ENCODE results near the gene BCORL1. TPM values are rescaled to one million over a fixed set of nuclear protein-coding genes. Genes with fewer than 3 reads are reported as not detected.

Gene BCORL1
- total RNA-seq, 1 donor from 2014 or later, result 22.3 TPM

DNA sequence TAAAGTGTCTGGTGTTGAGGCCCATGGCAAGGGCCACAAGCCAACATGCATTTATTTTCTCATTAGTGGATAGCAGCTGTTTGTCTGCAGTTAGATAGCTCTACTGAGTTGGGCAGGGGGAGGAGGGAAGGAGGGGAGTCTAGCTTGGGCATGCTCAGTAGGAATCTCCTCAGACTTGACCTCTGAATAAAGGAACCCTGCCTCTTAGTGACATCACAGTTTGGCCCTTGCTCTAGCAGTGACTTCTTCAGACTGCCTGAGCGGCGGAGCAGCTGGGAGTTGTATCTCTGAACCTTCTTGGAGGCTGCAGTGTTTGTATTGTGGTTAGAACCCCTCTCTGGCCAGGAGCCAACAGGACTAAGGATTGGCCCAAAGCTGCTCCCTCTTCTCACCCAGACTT, 57.4 kb downstream of the BCORL1 start:
- Histone ChIP-seq H3K4me3 (ENCODE audit: insufficient read depth, low read depth, low read length) (no peak overlapping the region), H3K36me3 (ENCODE audit: insufficient read depth, low read length) (no peaks in the 10 kb centered on the region), H3K4me2 (ENCODE audit: low read length) (no peak overlapping the region), H3K9ac (ENCODE audit: low read length) (no peak overlapping the region), H3K27me3 (ENCODE audit: insufficient read depth, low read length) (no peaks in the 10 kb centered on the region), H3K79me2 (ENCODE audit: insufficient read depth, low read length) (no peaks in the 10 kb centered on the region), H2AFZ (ENCODE audit: low read depth, low read length) (no peak overlapping the region), H3K27ac (ENCODE audit: low read depth, low read length) (no peak overlapping the region), H4K20me1 (ENCODE audit: insufficient read depth, low read length) (no peaks in the 10 kb centered on the region), H3K9me3 (ENCODE audit: insufficient read depth, low read depth, low read length) (no peaks in the 10 kb centered on the region), H3K4me1 (ENCODE audit: insufficient read depth, low read length) (no peaks in the 10 kb centered on the region)
- FAIRE-seq, result no peak
- H3K9me3 Mint-ChIP-seq (ENCODE audit: unreplicated experiment), result no peaks in the 10 kb centered on the region
- no peak for DNase-seq (ENCODE audit: low read depth)
- no peaks in the 10 kb centered on the region for H3K27me3 Mint-ChIP-seq (ENCODE audit: low read depth, unreplicated experiment)
- H3K36me3 Mint-ChIP-seq (ENCODE audit: low read depth, unreplicated experiment), result peaks cover 10% of the 10 kb centered on the region
- TF ChIP-seq EZH2 (IDR thresholded peaks at IDR 0.05; ENCODE audit: insufficient read depth, low read length), result no peak
- TF ChIP-seq, protein P1, sequence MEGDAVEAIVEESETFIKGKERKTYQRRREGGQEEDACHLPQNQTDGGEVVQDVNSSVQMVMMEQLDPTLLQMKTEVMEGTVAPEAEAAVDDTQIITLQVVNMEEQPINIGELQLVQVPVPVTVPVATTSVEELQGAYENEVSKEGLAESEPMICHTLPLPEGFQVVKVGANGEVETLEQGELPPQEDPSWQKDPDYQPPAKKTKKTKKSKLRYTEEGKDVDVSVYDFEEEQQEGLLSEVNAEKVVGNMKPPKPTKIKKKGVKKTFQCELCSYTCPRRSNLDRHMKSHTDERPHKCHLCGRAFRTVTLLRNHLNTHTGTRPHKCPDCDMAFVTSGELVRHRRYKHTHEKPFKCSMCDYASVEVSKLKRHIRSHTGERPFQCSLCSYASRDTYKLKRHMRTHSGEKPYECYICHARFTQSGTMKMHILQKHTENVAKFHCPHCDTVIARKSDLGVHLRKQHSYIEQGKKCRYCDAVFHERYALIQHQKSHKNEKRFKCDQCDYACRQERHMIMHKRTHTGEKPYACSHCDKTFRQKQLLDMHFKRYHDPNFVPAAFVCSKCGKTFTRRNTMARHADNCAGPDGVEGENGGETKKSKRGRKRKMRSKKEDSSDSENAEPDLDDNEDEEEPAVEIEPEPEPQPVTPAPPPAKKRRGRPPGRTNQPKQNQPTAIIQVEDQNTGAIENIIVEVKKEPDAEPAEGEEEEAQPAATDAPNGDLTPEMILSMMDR (IDR thresholded peaks at IDR 0.05; ENCODE audit: insufficient read depth, low read depth, low read length), result no peak
- no peak overlapping the region for H3K27ac Mint-ChIP-seq (ENCODE audit: unreplicated experiment)
- H3K4me1 Mint-ChIP-seq (ENCODE audit: low read depth, unreplicated experiment), result no peaks in the 10 kb centered on the region
- H3K4me3 Mint-ChIP-seq (ENCODE audit: unreplicated experiment), result no peak overlapping the region

- FAIRE-seq (no peak), DNase-seq (ENCODE audit: low read depth) (no peak)
- Mint-ChIP-seq H3K4me3 (ENCODE audit: unreplicated experiment) (peak overlapping the region; percentile 11), H3K36me3 (ENCODE audit: low read depth, unreplicated experiment) (peaks cover 5% of the 10 kb centered on the region), H3K4me1 (ENCODE audit: low read depth, unreplicated experiment) (peaks cover 2% of the 10 kb centered on the region), H3K9me3 (ENCODE audit: unreplicated experiment) (peaks cover 3% of the 10 kb centered on the region), H3K27ac (ENCODE audit: unreplicated experiment) (no peak overlapping the region), H3K27me3 (ENCODE audit: low read depth, unreplicated experiment) (no peaks in the 10 kb centered on the region)
- no peak for TF ChIP-seq EZH2 (IDR thresholded peaks at IDR 0.05; ENCODE audit: insufficient read depth, low read length)
- TF ChIP-seq, protein P1 (IDR thresholded peaks at IDR 0.05; ENCODE audit: insufficient read depth, low read depth, low read length), result no peak
- Histone ChIP-seq H3K9ac (ENCODE audit: low read length) (no peak overlapping the region), H2AFZ (ENCODE audit: low read depth, low read length) (no peak overlapping the region), H3K9me3 (ENCODE audit: insufficient read depth, low read depth, low read length) (no peaks in the 10 kb centered on the region), H3K27ac (ENCODE audit: low read depth, low read length) (no peak overlapping the region), H4K20me1 (ENCODE audit: insufficient read depth, low read length) (no peaks in the 10 kb centered on the region), H3K79me2 (ENCODE audit: insufficient read depth, low read length) (no peaks in the 10 kb centered on the region), H3K4me3 (ENCODE audit: insufficient read depth, low read depth, low read length) (no peak overlapping the region), H3K27me3 (ENCODE audit: insufficient read depth, low read length) (no peaks in the 10 kb centered on the region), H3K4me1 (ENCODE audit: insufficient read depth, low read length) (no peaks in the 10 kb centered on the region), H3K36me3 (ENCODE audit: insufficient read depth, low read length) (no peaks in the 10 kb centered on the region), H3K4me2 (ENCODE audit: low read length) (no peak overlapping the region)
Observed at GRCh38 chrX:130047416-130047815, 65.0 kb downstream of the BCORL1 start.

- FAIRE-seq (peak; percentile 20), DNase-seq (ENCODE audit: low read depth) (no peak)
- H2AFZ ChIP-seq (ENCODE audit: low read depth, low read length), result no peak overlapping the region
- H3K4me3 Mint-ChIP-seq (ENCODE audit: unreplicated experiment), result no peak overlapping the region
- H3K9me3 Mint-ChIP-seq (ENCODE audit: unreplicated experiment), result peaks cover 3% of the 10 kb centered on the region
- no peaks in the 10 kb centered on the region for H3K4me1 ChIP-seq (ENCODE audit: insufficient read depth, low read length)
- no peaks in the 10 kb centered on the region for H3K27me3 ChIP-seq (ENCODE audit: insufficient read depth, low read length)
- no peak overlapping the region for H3K4me2 ChIP-seq (ENCODE audit: low read length)
- no peak overlapping the region for H3K4me3 ChIP-seq (ENCODE audit: insufficient read depth, low read depth, low read length)
- no peaks in the 10 kb centered on the region for H3K79me2 ChIP-seq (ENCODE audit: insufficient read depth, low read length)
- peaks cover 5% of the 10 kb centered on the region for H3K36me3 Mint-ChIP-seq (ENCODE audit: low read depth, unreplicated experiment)
- H3K9ac ChIP-seq (ENCODE audit: low read length), result no peak overlapping the region
- no peaks in the 10 kb centered on the region for H4K20me1 ChIP-seq (ENCODE audit: insufficient read depth, low read length)
- peaks cover 2% of the 10 kb centered on the region for H3K4me1 Mint-ChIP-seq (ENCODE audit: low read depth, unreplicated experiment)
- no peaks in the 10 kb centered on the region for H3K9me3 ChIP-seq (ENCODE audit: insufficient read depth, low read depth, low read length)
- no peak overlapping the region for H3K27ac ChIP-seq (ENCODE audit: low read depth, low read length)
- TF ChIP-seq, protein P1 (IDR thresholded peaks at IDR 0.05; ENCODE audit: insufficient read depth, low read depth, low read length), result no peak
- no peak for TF ChIP-seq EZH2 (IDR thresholded peaks at IDR 0.05; ENCODE audit: insufficient read depth, low read length)
- H3K27me3 Mint-ChIP-seq (ENCODE audit: low read depth, unreplicated experiment), result no peaks in the 10 kb centered on the region
- H3K27ac Mint-ChIP-seq (ENCODE audit: unreplicated experiment), result no peak overlapping the region
- no peaks in the 10 kb centered on the region for H3K36me3 ChIP-seq (ENCODE audit: insufficient read depth, low read length)
Observed at GRCh38 chrX:130048686-130049222, 66.3 kb downstream of the BCORL1 start.

Measured in astrocyte (in vitro differentiated cells and primary cell).